Loucy (cell line): ENCODE results near the gene IRF9.

ENCODE experiments used
- H2AFZ ChIP-seq: fragments of 200-600 bp; sonication (generic); 2 replicates; pipeline ENCODE4 v1.6.0; 2016; ENCODE audit warnings: antibody characterized with exemption, mild to moderate bottlenecking, low read length, moderate library complexity
- H3F3A ChIP-seq: fragments of 200-600 bp; 2 replicates; pipeline ENCODE4 v1.6.0; 2016; ENCODE audit warnings: antibody characterized with exemption, low read depth, mild to moderate bottlenecking
- H3K27me3 ChIP-seq: fragments of 200-600 bp; sonication (generic); 2 replicates; pipeline ENCODE4 v1.6.1; 2014; ENCODE audit warnings: low read length, mild to moderate bottlenecking; ENCODE audit not compliant: insufficient read depth, poor library complexity, severe bottlenecking
- H3K36me3 ChIP-seq: fragments of 200-600 bp; sonication (generic); 2 replicates; pipeline ENCODE4 v1.6.1; 2016; ENCODE audit warnings: low read length; ENCODE audit not compliant: insufficient read depth
- H3K4me1 ChIP-seq: fragments of 200-600 bp; sonication (generic); 2 replicates; pipeline ENCODE4 v1.5.1; 2014; ENCODE audit warnings: low read length, mild to moderate bottlenecking; ENCODE audit not compliant: insufficient read depth, poor library complexity, severe bottlenecking
- H3K4me2 ChIP-seq: fragments of 200-600 bp; sonication (generic); 2 replicates; pipeline ENCODE4 v1.6.0; 2014; ENCODE audit warnings: antibody characterized with exemption, low read length, low read depth, mild to moderate bottlenecking; ENCODE audit not compliant: poor library complexity, severe bottlenecking
- H3K4me3 ChIP-seq: fragments of 200-600 bp; sonication (generic); 2 replicates; pipeline ENCODE4 v1.5.1; 2014; ENCODE audit warnings: low read length, mild to moderate bottlenecking, mixed read lengths; ENCODE audit not compliant: poor library complexity, severe bottlenecking
- H3K79me2 ChIP-seq: fragments of 200-600 bp; sonication (generic); 2 replicates; pipeline ENCODE4 v1.6.1; 2014; ENCODE audit warnings: low read length; ENCODE audit not compliant: insufficient read depth
- H3K9ac ChIP-seq: fragments of 200-600 bp; sonication (generic); 2 replicates; pipeline ENCODE4 v1.6.0; 2014; ENCODE audit warnings: mild to moderate bottlenecking, low read depth, low read length, moderate library complexity; ENCODE audit not compliant: poor library complexity, severe bottlenecking
- H3K9me2 ChIP-seq: fragments of 200-600 bp; sonication (generic); replicated peaks from 2 replicates; pipeline ENCODE4 v1.6.1; 2016; ENCODE audit warnings: low read depth, low read length, mixed read lengths
- H3K9me3 ChIP-seq: fragments of 200-600 bp; sonication (generic); 2 replicates; pipeline ENCODE4 v1.6.1; 2014; ENCODE audit warnings: mild to moderate bottlenecking, antibody characterized with exemption, low read length, low read depth; ENCODE audit not compliant: insufficient read depth
- H4K20me1 ChIP-seq: fragments of 200-600 bp; sonication (generic); 2 replicates; pipeline ENCODE4 v1.6.0; 2014; ENCODE audit warnings: antibody characterized with exemption, low read length, mild to moderate bottlenecking; ENCODE audit not compliant: insufficient read depth, poor library complexity, severe bottlenecking
- EZH2phosphoT487 ChIP-seq: fragments of 200-600 bp; IDR thresholded peaks from 2 replicates; pipeline ENCODE4 v1.6.1; 2018; ENCODE audit warnings: antibody characterized with exemption, mild to moderate bottlenecking, moderate library complexity, borderline replicate concordance
- TF ChIP-seq, protein P1 (sequence below): fragments of 200-600 bp; sonication (generic); conservative IDR thresholded peaks from 2 replicates; pipeline ENCODE4 v1.5.1; 2014; ENCODE audit warnings: mild to moderate bottlenecking, antibody characterized with exemption, low read length

Gene IRF9

DNA sequence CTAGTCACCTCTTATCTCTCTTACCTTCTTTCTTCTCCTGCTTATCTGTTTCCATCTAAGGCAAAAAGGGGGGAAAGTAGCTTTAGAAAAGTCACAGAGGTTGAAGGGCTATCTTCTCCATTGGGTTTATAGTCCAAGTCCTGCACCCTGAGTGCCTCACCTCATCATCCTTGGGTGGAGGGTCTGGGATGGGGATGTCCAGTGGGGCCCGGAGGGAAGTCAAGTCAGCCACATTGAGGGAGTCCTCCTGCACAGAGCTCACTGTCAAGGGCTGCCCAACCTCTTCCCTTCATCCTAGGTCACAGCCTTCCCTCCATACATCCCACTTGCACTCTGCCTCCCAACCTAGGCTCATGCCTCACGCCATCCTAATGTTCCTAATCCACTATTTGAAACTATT, 15.8 kb upstream of the IRF9 start:
- Histone ChIP-seq H3F3A (0 out of 2 replicates have a peak, but pooled peaks cover 2% of the 10 kb centered on the region), H3K27me3 (no peaks in the 10 kb centered on the region), H2AFZ (no peak overlapping the region), H4K20me1 (peaks cover 29% of the 10 kb centered on the region), H3K79me2 (peaks cover 73% of the 10 kb centered on the region), H3K4me1 (peaks cover 35% of the 10 kb centered on the region), H3K4me2 (peak overlapping the region; percentile 100), H3K9ac (peak overlapping the region; percentile 95), H3K9me2 (no peaks in the 10 kb centered on the region), H3K9me3 (no peaks in the 10 kb centered on the region), H3K36me3 (peaks cover 8% of the 10 kb centered on the region; the same call in 1 of the 2 replicates), H3K4me3 (peak overlapping the region; percentile 100)
- TF ChIP-seq, protein P1, sequence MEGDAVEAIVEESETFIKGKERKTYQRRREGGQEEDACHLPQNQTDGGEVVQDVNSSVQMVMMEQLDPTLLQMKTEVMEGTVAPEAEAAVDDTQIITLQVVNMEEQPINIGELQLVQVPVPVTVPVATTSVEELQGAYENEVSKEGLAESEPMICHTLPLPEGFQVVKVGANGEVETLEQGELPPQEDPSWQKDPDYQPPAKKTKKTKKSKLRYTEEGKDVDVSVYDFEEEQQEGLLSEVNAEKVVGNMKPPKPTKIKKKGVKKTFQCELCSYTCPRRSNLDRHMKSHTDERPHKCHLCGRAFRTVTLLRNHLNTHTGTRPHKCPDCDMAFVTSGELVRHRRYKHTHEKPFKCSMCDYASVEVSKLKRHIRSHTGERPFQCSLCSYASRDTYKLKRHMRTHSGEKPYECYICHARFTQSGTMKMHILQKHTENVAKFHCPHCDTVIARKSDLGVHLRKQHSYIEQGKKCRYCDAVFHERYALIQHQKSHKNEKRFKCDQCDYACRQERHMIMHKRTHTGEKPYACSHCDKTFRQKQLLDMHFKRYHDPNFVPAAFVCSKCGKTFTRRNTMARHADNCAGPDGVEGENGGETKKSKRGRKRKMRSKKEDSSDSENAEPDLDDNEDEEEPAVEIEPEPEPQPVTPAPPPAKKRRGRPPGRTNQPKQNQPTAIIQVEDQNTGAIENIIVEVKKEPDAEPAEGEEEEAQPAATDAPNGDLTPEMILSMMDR, result no peak
- TF ChIP-seq EZH2phosphoT487, result no peak

DNA sequence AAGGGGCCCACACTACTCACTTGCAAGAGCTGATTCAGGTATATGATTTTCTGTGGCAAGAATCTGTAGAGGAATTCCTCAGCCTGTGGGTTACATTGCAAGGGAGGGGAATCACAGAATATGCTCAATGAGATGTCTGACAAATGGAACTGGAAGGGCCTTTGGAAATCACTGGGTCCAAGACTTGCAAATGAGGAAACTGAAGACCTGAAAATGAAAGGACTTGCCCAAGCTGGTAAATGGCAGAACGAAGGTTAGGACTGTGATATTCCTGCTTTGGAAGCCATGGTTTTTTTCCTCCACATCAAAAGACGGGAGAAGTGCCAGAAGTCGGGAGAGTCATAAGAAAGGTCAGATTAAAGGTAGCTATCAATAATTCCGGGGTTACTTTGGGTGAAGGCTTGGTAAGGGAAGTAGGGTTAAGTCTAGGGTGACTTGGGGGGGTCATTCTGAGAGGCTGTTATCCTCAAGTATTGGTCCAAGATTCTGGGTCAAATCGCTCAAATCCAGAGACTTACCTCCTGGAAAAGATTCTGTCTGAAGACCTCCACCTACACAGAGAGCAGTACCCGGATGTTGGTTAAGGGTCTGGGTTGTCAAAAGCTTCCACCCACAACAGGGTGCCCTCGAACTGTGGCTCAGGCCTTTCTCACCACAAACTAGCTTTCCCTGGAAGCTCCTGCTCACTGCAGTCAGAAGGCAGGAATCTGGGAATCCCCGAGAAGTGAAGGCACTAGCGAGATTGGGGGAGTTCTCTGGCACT, 15.2 kb upstream of the IRF9 start:
- Histone ChIP-seq H3K4me3 (peak overlapping the region; percentile 100), H3K79me2 (peaks cover 73% of the 10 kb centered on the region), H3K9me2 (no peaks in the 10 kb centered on the region), H3K4me1 (peaks cover 35% of the 10 kb centered on the region), H3K27me3 (no peaks in the 10 kb centered on the region), H3K9ac (peak overlapping the region; percentile 95), H4K20me1 (peaks cover 29% of the 10 kb centered on the region), H3K36me3 (peaks cover 10% of the 10 kb centered on the region; the same call in 1 of the 2 replicates), H2AFZ (0 out of 2 replicates have a peak overlapping the region, but pooled peaks have one; percentile 94), H3K4me2 (peak overlapping the region; percentile 100), H3K9me3 (no peaks in the 10 kb centered on the region), H3F3A (0 out of 2 replicates have a peak, but pooled peaks cover 2% of the 10 kb centered on the region)
- TF ChIP-seq EZH2phosphoT487, result no peak
- TF ChIP-seq, protein P1, result no peak

DNA sequence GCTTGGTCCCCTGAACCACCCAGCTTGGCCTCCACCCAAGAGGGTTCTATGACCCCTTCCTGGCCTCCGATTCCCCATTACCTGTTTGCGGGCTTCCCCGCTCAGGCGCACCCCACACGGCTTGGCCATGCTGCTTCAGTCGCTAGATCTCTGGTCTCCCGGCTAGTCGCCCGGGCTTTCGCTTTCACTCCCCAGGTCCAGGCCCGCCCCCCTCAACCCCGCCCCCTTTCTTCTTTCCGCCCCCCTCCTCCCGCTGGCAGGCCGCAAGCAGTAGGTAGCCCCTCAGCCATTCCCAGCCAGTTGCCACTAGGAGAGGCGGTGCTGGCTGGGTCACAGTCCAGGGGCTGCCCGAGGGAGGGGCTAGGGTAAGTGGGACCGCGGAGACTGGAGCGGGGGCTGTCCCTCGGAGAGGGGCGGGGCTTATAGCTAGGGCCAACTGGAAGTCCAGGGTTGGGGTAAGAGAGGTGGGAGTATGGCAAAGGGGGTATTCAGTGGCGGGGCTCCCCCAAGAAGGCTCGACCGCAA, 14.6 kb upstream of the IRF9 start, which contains the start of gene PSME2:
TSS of gene PSME2 (minus strand) at position 158 of the 525 bp plus-strand sequence. CDS start at position 129, 29 bp downstream.
- peaks cover 16% of the 10 kb centered on the region; the same call in 1 of the 2 replicates for H3K36me3 ChIP-seq
- H3K27me3 ChIP-seq, result no peaks in the 10 kb centered on the region
- peaks cover 35% of the 10 kb centered on the region for H3K4me1 ChIP-seq
- H3K4me3 ChIP-seq, result peak within 1 kb of the TSS; percentile 100
- H3K9me3 ChIP-seq, result no peaks in the 10 kb centered on the region
- no peaks in the 10 kb centered on the region for H3K9me2 ChIP-seq
- peak within 1 kb of the TSS; percentile 100 for H3K4me2 ChIP-seq
- H3K79me2 ChIP-seq, result peaks cover 74% of the 10 kb centered on the region
- H3K9ac ChIP-seq, result peak within 1 kb of the TSS; percentile 95
- peak within 1 kb of the TSS; percentile 94 for H2AFZ ChIP-seq
- H3F3A ChIP-seq, result 0 out of 2 replicates have a peak, but pooled peaks cover 2% of the 10 kb centered on the region
- H4K20me1 ChIP-seq, result peaks cover 29% of the 10 kb centered on the region
- no peak for TF ChIP-seq EZH2phosphoT487
- TF ChIP-seq, protein P1, result no peak
